Colonic mucosa (tissue), 4 donors: ENCODE results near the gene PLPP2. TPM values are rescaled to one million over a fixed set of nuclear protein-coding genes. Genes with fewer than 3 reads are reported as not detected.

Experiments
- DNase-seq: peaks from one replicate; pipeline ENCODE4 v3.0.0-alpha.2; 2020
- H3K27ac ChIP-seq: fragments of 200-600 bp; one replicate; pipeline ENCODE4 v1.8.0; 2021
- H3K27me3 ChIP-seq: fragments of 200-600 bp; one replicate; pipeline ENCODE4 v1.8.0; 2021
- H3K36me3 ChIP-seq: fragments of 200-600 bp; one replicate; pipeline ENCODE4 v1.8.0; 2021
- H3K4me1 ChIP-seq: fragments of 200-600 bp; one replicate; pipeline ENCODE4 v1.8.0; 2021; ENCODE audit warnings: mild to moderate bottlenecking
- H3K4me3 ChIP-seq: fragments of 200-600 bp; one replicate; pipeline ENCODE4 v1.8.0; 2021
- H3K9ac ChIP-seq, 2 donors: one replicate each; pipeline ENCODE4 v1.7.0; 2013; ENCODE audit warnings: control low read depth in 2 of 2, low read depth in 2 of 2, low read length in 2 of 2
- H3K9me3 ChIP-seq: fragments of 200-600 bp; one replicate; pipeline ENCODE4 v1.8.0; 2021
- intact Hi-C: fragments of 100-400 bp; cut with DNase I; formaldehyde crosslinking; loops from one replicate; pipeline ENCODE4 v1.14.1; 2022
- total RNA-seq, 2 donors: library from RNA; stranded (reverse); fragmentation: NEBNext Ultra II Directional in 1 of 2; extraction: Animal tissue kit (Norgen Biotek cat#: 25700) in 1 of 2; gene quantifications; one replicate each; pipeline ENCODE4 v1.2.1, GENCODE V29; 2021
- TF ChIP-seq, protein P1 (sequence below): fragments of 200-600 bp; IDR thresholded peaks from one replicate; pipeline ENCODE4 v1.8.0; 2022; ENCODE audit warnings: antibody characterized with exemption, mild to moderate bottlenecking
- donor health status: healthy.
- donor health status: DM: no; HTN: no; CAD: no.
- donor health status: DM: no; HTN: no; CAD: no.

The PLPP2 gene
- total RNA-seq, 2 donors from 2014 or later = 83.4 to 88.6 TPM

DNA sequence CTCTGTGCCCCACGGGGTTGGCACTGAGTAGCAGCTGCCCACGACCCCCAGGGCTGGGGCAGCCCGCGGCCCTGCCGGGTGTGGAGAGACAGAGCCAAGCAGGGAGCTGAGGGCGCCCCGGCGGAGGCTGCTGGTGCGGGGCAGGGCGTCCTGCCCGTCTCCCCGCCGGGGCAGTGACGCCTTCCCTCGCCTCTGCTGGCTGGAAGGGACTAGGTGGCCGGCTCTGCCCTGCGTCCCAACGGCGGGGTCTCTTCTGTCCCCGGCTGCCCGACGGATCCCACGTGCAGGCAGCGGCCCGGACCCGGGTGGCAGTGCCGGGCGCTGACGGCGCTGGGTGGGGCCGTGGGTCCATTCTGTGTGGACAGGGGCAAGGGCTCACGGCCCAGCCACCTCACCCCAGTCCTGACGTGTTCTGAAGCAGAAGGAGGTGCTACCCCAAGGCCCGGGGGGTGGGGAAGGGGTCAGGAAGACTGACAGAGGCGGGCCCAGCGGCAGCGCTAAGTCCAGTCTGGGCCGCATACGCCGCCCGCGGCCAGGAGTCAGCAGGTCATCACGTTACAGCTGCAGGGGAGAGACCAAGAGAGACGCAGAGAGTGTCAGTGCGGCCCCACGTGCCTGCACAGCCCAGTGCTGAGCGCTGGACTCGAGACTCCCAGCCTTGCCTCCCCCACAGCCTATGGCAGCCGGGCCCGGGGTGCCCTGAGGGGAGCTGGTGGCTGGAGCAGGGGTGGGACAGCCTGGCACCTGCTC lies 15.1 kb upstream of the PLPP2 start:
- Histone ChIP-seq H3K4me3 (no peak overlapping the region), H3K27ac (no peak overlapping the region), H3K9me3 (no peaks in the 10 kb centered on the region), H3K4me1 (no peaks in the 10 kb centered on the region), H3K27me3 (no peaks in the 10 kb centered on the region), H3K36me3 (no peaks in the 10 kb centered on the region), H3K9ac (no peak overlapping the region)
- TF ChIP-seq, protein P1, sequence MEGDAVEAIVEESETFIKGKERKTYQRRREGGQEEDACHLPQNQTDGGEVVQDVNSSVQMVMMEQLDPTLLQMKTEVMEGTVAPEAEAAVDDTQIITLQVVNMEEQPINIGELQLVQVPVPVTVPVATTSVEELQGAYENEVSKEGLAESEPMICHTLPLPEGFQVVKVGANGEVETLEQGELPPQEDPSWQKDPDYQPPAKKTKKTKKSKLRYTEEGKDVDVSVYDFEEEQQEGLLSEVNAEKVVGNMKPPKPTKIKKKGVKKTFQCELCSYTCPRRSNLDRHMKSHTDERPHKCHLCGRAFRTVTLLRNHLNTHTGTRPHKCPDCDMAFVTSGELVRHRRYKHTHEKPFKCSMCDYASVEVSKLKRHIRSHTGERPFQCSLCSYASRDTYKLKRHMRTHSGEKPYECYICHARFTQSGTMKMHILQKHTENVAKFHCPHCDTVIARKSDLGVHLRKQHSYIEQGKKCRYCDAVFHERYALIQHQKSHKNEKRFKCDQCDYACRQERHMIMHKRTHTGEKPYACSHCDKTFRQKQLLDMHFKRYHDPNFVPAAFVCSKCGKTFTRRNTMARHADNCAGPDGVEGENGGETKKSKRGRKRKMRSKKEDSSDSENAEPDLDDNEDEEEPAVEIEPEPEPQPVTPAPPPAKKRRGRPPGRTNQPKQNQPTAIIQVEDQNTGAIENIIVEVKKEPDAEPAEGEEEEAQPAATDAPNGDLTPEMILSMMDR = no peak
- intact Hi-C loops = no loop called here
- no peak for DNase-seq

- Histone ChIP-seq H3K27me3 (no peaks in the 10 kb centered on the region), H3K36me3 (no peaks in the 10 kb centered on the region), H3K4me1 (no peaks in the 10 kb centered on the region), H3K9me3 (no peaks in the 10 kb centered on the region), H3K4me3 (no peak overlapping the region), H3K9ac (no peak overlapping the region), H3K27ac (no peak overlapping the region)
- TF ChIP-seq, protein P1 = no peak
- intact Hi-C loops = no loop called here
- no peak for DNase-seq
Observed at GRCh38 chr19:305240-306150, 14.3 kb upstream of the PLPP2 start.

DNA sequence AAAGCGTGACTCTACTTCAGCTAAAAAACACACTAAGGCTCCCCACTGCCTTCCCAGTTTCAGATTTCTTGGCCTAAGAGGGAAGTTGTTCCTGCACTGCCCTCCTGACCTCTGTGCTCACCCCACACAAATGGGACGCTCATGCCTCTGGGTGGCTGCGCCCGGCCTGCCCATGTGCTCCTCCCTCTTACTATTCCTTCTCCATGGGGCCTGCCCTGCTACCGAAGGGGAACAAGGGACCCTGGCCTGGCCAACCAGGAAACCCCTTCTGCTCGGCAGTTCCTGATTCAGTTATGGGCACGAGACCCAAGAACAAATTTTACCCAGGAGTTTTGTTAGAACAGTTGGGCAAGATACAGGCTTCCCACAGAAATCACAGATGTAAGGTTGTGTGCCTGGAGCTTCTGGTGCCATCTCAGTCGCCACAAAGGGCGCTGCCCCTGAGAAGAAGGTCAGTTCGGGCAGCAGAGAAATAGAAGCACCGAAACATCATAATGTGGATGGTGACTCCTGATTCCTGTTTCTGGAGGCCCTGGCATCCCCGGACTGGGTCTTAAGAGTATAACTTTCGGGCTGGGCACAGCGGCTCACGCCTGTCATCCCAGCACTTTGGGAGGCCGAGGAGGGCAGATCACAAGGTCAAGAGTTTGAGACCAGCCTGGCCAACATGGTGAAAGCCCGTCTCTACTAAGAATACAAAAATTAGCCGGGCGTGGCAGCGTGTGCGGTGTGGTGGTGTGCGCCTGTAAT lies 5.4 kb upstream of the PLPP2 start:
- TF ChIP-seq, protein P1 = no peak
- H3K9ac ChIP-seq = no peak overlapping the region
- no peak overlapping the region for H3K4me3 ChIP-seq
- intact Hi-C loops = no loop called here
- H3K9me3 ChIP-seq = no peaks in the 10 kb centered on the region
- H3K27ac ChIP-seq = no peak overlapping the region
- no peaks in the 10 kb centered on the region for H3K36me3 ChIP-seq
- peaks cover 16% of the 10 kb centered on the region for H3K27me3 ChIP-seq
- no peaks in the 10 kb centered on the region for H3K4me1 ChIP-seq
- DNase-seq = no peak

- no peak for DNase-seq
- no peaks in the 10 kb centered on the region for H3K4me1 ChIP-seq
- no peak overlapping the region for H3K27ac ChIP-seq
- H3K27me3 ChIP-seq = peaks cover 16% of the 10 kb centered on the region
- intact Hi-C loops = no loop called here
- H3K9me3 ChIP-seq = no peaks in the 10 kb centered on the region
- TF ChIP-seq, protein P1 = no peak
- no peaks in the 10 kb centered on the region for H3K36me3 ChIP-seq
- no peak overlapping the region for H3K9ac ChIP-seq
- H3K4me3 ChIP-seq = no peak overlapping the region
Observed at GRCh38 chr19:295687-296370, 4.6 kb upstream of the PLPP2 start.
